K562 (cell line): Measurements from ENCODE around the gene STK32C. TPM values are rescaled to one million over a fixed set of nuclear protein-coding genes. Genes with fewer than 3 reads are reported as not detected.

ENCODE experiments used
- ATAC-seq: fragments of 200-7000 bp; cut with Tn5 transposase; 3 replicates; pipeline ENCODE4 v1.9.1; 2020; ENCODE audit warnings: moderate library complexity
- BruUV-seq: library from RNA; stranded (reverse); fragments of 400-500 nt; replicated peaks from 2 replicates; lab custom pipeline; 2021; lab: Mats Ljungman, UMichigan
- CTCF ChIA-PET: fragments of 300-600 bp; formaldehyde crosslinking; extraction: SDS; loops from one replicate; lab custom pipeline; 2021; ENCODE audit warnings: low intra/inter-chr PET ratio; lab: Yijun Ruan, JAX
- POLR2A ChIA-PET: fragments of 300-600, 350-650 bp; sonication (Branson Sonifier 250); formaldehyde crosslinking; extraction: SDS; loops from one replicate; lab custom pipeline; 2021; ENCODE audit warnings: antibody characterized with exemption, inconsistent platforms; lab: Yijun Ruan, JAX
- DNase-seq, 4 experiments: peaks; one replicate each; pipeline versions ENCODE4 v3.0.0 to v3.0.0-alpha.2; 2011 to 2018; ENCODE audit warnings: low spot score in 3 of 4, mixed read lengths in 3 of 4; ENCODE audit errors: extremely low read depth in 1 of 4
- FAIRE-seq: peaks from 2 replicates; lab custom pipeline; 2011; peaks lifted over from hg19 to GRCh38; lab: Jason Lieb, UNC
- H2AFZ ChIP-seq: 2 replicates; pipeline ENCODE4 v1.6.0; 2011; ENCODE audit warnings: low read depth, low read length, control low read depth, inconsistent platforms
- H3K27ac ChIP-seq: fragments of 200-600 bp; 3 replicates; pipeline ENCODE4 v1.8.0; 2011; ENCODE audit warnings: low read depth, mild to moderate bottlenecking, control low read depth, inconsistent platforms, low read length, moderate library complexity, mixed read lengths; ENCODE audit errors: extremely low read depth
- H3K27me3 ChIP-seq, 2 experiments: fragments of 300-600 bp in 1 of 2; 2 replicates in 1 of 2; 3 replicates in 1 of 2; pipeline versions ENCODE4 v1.6.0 to v1.8.0; 2011; ENCODE audit warnings: inconsistent platforms in 2 of 2, low read length in 2 of 2, mild to moderate bottlenecking in 1 of 2, mixed read lengths in 1 of 2, moderate library complexity in 1 of 2; ENCODE audit not compliant: control insufficient read depth in 2 of 2, insufficient read depth in 2 of 2
- H3K36me3 ChIP-seq: fragments of 300-600 bp; 3 replicates; pipeline ENCODE4 v1.8.0; 2011; ENCODE audit warnings: mild to moderate bottlenecking, low read length, inconsistent platforms; ENCODE audit not compliant: control insufficient read depth, insufficient read depth
- H3K4me1 ChIP-seq, 2 experiments: fragments of 200-600 bp in 1 of 2; replicated peaks in 1 of 2; 2 replicates in 1 of 2; 3 replicates in 1 of 2; pipeline versions ENCODE4 v1.5.1 to v1.8.0; 2011; ENCODE audit warnings: inconsistent platforms in 2 of 2, low read length in 2 of 2, mild to moderate bottlenecking in 1 of 2, mixed read lengths in 1 of 2, moderate library complexity in 1 of 2; ENCODE audit not compliant: control insufficient read depth in 2 of 2, insufficient read depth in 2 of 2
- H3K4me2 ChIP-seq: 2 replicates; pipeline ENCODE4 v1.6.1; 2011; ENCODE audit warnings: low read length, control low read depth, inconsistent platforms, mixed read lengths; ENCODE audit not compliant: insufficient read depth
- H3K4me3 ChIP-seq: fragments of 200-600 bp; sonication (generic), shearing (Covaris generic); 2 replicates; pipeline ENCODE4 v1.5.1; 2016; ENCODE audit warnings: control low read depth, inconsistent platforms
- H3K79me2 ChIP-seq: fragments of 200-600 bp; 3 replicates; pipeline ENCODE4 v1.8.0; 2011; ENCODE audit warnings: low read length, inconsistent platforms; ENCODE audit not compliant: control insufficient read depth, insufficient read depth
- H3K9ac ChIP-seq, 2 experiments: 2 replicates each; pipeline versions ENCODE4 v1.6.0 to v1.6.1; 2011; ENCODE audit warnings: low read depth in 2 of 2, low read length in 2 of 2, control low read depth in 1 of 2, inconsistent platforms in 1 of 2, mild to moderate bottlenecking in 1 of 2, mixed read lengths in 1 of 2; ENCODE audit not compliant: insufficient read depth in 1 of 2
- H3K9me1 ChIP-seq: one replicate; pipeline ENCODE4 v1.6.0; 2011; ENCODE audit warnings: inconsistent platforms, mild to moderate bottlenecking, low read length, moderate library complexity; ENCODE audit not compliant: control insufficient read depth, insufficient read depth
- H3K9me3 ChIP-seq: replicated peaks from 2 replicates; pipeline ENCODE4 v1.5.1; 2011; ENCODE audit warnings: low read depth, low read length, inconsistent platforms; ENCODE audit not compliant: control insufficient read depth, insufficient read depth
- H4K20me1 ChIP-seq: replicated peaks from 2 replicates; pipeline ENCODE4 v1.6.1; 2011; ENCODE audit warnings: low read length, inconsistent platforms, mixed read lengths; ENCODE audit not compliant: control insufficient read depth, insufficient read depth
- CREM ChIP-seq: IDR thresholded peaks from 2 replicates; pipeline ENCODE4 v1.6.1; 2014; ENCODE audit warnings: antibody characterized with exemption, low read depth
- ETS2 ChIP-seq: IDR thresholded peaks from 2 replicates; pipeline ENCODE4 v1.6.1; 2016; ENCODE audit warnings: borderline replicate concordance, missing genetic modification characterization, mild to moderate bottlenecking, moderate library complexity, missing compliant biosample characterization; ENCODE audit not compliant: poor library complexity, severe bottlenecking
- IRF2 ChIP-seq: sonication (generic); formaldehyde crosslinking; IDR thresholded peaks from 2 replicates; pipeline ENCODE4 v1.8.1; 2022; ENCODE audit warnings: mild to moderate bottlenecking, missing genetic modification reagents
- POLR2AphosphoS2 ChIP-seq: IDR thresholded peaks from 2 replicates; pipeline ENCODE4 v1.6.1; 2012; ENCODE audit warnings: low read length, improper control_type of control experiment
- SIN3A ChIP-seq, 2 experiments: fragments of 150-350 bp in 1 of 2; IDR thresholded peaks; 2 replicates each; pipeline ENCODE4 v1.6.1; 2011 to 2016; ENCODE audit warnings: borderline replicate concordance in 2 of 2, low read depth in 2 of 2, low read length in 2 of 2, mild to moderate bottlenecking in 2 of 2, moderate library complexity in 2 of 2; ENCODE audit not compliant: control insufficient read depth in 1 of 2
- U2AF2 ChIP-seq: fragments of 200-400 bp; formaldehyde crosslinking; optimal IDR thresholded peaks from 2 replicates; pipeline ENCODE3; 2017; ENCODE audit warnings: low read depth, mild to moderate bottlenecking, low read length
- WHSC1 ChIP-seq: IDR thresholded peaks from one replicate; pipeline ENCODE4 v1.6.1; 2012; ENCODE audit warnings: low read length, control low read depth, inconsistent platforms
- ZC3H4 ChIP-seq: sonication (generic); formaldehyde crosslinking; IDR thresholded peaks from 2 replicates; pipeline ENCODE4 v1.9.0; 2021; ENCODE audit warnings: missing genetic modification reagents, borderline replicate concordance
- ZC3H8 ChIP-seq: fragments of 450-650 bp; IDR thresholded peaks from 2 replicates; pipeline ENCODE4 v1.6.1; 2017
- WGBS: fragments of 100-300 bp; shearing (Covaris generic); methylation state at CpG from one replicate; pipeline ENCODE4 v1.1.6; 2016; ENCODE audit warnings: low coverage, mixed read lengths; ENCODE audit not compliant: insufficient coverage; ENCODE audit errors: missing lambda C conversion rate; 5-methylcytosine and 5-hydroxymethylcytosine counted together
- in situ Hi-C: fragments of 300-500 bp; cut with MboI; formaldehyde crosslinking; loops from 4 replicates; pipeline ENCODE4 v1.15.0; 2018; ENCODE audit warnings: inconsistent platforms, mixed read lengths
- intact Hi-C: fragments of 100-400 bp; cut with micrococcal nuclease; formaldehyde crosslinking; loops from 2 replicates; pipeline ENCODE4 v1.14.2; 2022
- polyA plus RNA-seq, 8 experiments: library from polyadenylated mRNA; depleted of rRNA in 4 of 8; stranded (reverse) in 5 of 8; unstranded in 3 of 8; fragments of >200 nt; fragmentation: Nextera tagmentation in 2 of 8; fragmentation: Illumina TruSeq in 1 of 8; extraction: Ambion mirVana in 2 of 8; extraction: Trizol in 1 of 8; gene quantifications; 2 replicates each; pipeline versions ENCODE4 v1.2.1 to v1.2.3, GENCODE V29; 2011 to 2014; ENCODE audit warnings: inconsistent platforms in 1 of 8, missing spikeins in 1 of 8
- total RNA-seq, 7 experiments: library from RNA; depleted of rRNA in 6 of 7; stranded (reverse); fragments of >200 nt in 6 of 7; fragmentation: Illumina TruSeq in 2 of 7; extraction: Trizol in 2 of 7; gene quantifications; 2 replicates each; pipeline versions ENCODE4 v1.2.1 to v1.2.3, GENCODE V29; 2011 to 2021; ENCODE audit warnings: low replicate concordance in 1 of 7
- TF ChIP-seq, protein P1 (sequence below): fragments of 200-800 bp; sonication (Bioruptor generic); IDR thresholded peaks from 2 replicates; pipeline ENCODE4 v1.6.1; 2017; ENCODE audit warnings: missing genetic modification characterization, missing compliant biosample characterization
- TF ChIP-seq, protein P2 (sequence below): fragments of 250-450 bp; sonication (Bioruptor Pico); IDR thresholded peaks from 2 replicates; pipeline ENCODE4 v1.8.0; 2022; ENCODE audit warnings: inconsistent platforms, mild to moderate bottlenecking, moderate library complexity, borderline replicate concordance

Gene STK32C
- total and polyA plus RNA-seq, 9 of the 15 experiments (the other 6 are each of a cell fraction or from before 2014, with no cell fraction given): 1.5 to 20.9 (median 6.5) TPM

DNA sequence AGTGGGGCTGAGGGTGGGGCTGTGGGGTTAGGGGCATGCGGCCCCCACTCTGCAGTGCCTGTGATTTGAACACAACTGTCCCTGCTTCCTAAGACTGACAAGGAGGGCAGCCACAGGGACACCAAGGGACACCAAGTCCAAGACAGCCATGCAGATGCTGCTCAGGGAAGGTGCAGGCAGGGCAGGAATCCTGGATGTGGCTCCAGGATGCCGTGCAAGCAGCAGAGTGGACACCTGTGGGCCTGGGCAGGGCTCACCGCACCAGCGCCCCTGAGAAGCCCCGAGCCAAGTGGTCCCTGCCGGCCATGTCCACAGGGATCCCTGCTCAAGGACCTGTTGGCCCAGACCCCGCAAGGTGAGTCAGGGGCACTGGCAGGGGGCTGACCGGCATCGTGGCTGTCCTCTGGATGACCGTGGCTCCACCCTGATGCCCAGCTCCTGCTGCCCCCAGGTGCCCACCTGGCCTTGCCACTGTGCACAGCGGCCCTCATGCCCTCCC, 58.5 kb downstream of the STK32C start:
- no peaks in the 10 kb centered on the region for H3K79me2 ChIP-seq
- H3K36me3 ChIP-seq: no peaks in the 10 kb centered on the region
- H3K4me3 ChIP-seq: no peak overlapping the region
- FAIRE-seq (no peak), DNase-seq (peak in 1 of 4 experiments; percentile 6), ATAC-seq (peak; percentile 21; the same call in 1 of the 3 replicates)
- no peak overlapping the region; a peak in 1 of 4 replicates for H3K9ac ChIP-seq
- no peak overlapping the region for H2AFZ ChIP-seq
- BruUV-seq: no TSS peak
- in situ Hi-C loops (no loop called here), intact Hi-C loops (no loop called here)
- no peaks in the 10 kb centered on the region for H3K9me1 ChIP-seq
- CTCF ChIA-PET: no interaction called here
- H3K9me3 ChIP-seq: no peaks in the 10 kb centered on the region
- H3K27me3 ChIP-seq: peaks cover 2 to 48% of the 10 kb centered on the region in 2 experiments; a peak in 3 of 5 replicates
- peaks cover 4 to 27% of the 10 kb centered on the region in 2 experiments; a peak in 3 of 5 replicates for H3K4me1 ChIP-seq
- H3K4me2 ChIP-seq: peak overlapping the region; percentile 12; the same call in 1 of the 2 replicates
- no peak overlapping the region for H3K27ac ChIP-seq
- POLR2A ChIA-PET: no interaction called here
- WGBS: 10% methylated on average over 4 of the region's 11 CpGs
- 0 out of 2 replicates have a peak, but pooled peaks cover 4% of the 10 kb centered on the region for H4K20me1 ChIP-seq
- 0 out of 2 replicates have a peak, but pooled peaks have one; percentile 1 for TF ChIP-seq CREM
- no peak for TF ChIP-seq U2AF2
- no peak for TF ChIP-seq ZC3H8
- no peak for TF ChIP-seq IRF2 (CRISPR knock-in tag)

DNA sequence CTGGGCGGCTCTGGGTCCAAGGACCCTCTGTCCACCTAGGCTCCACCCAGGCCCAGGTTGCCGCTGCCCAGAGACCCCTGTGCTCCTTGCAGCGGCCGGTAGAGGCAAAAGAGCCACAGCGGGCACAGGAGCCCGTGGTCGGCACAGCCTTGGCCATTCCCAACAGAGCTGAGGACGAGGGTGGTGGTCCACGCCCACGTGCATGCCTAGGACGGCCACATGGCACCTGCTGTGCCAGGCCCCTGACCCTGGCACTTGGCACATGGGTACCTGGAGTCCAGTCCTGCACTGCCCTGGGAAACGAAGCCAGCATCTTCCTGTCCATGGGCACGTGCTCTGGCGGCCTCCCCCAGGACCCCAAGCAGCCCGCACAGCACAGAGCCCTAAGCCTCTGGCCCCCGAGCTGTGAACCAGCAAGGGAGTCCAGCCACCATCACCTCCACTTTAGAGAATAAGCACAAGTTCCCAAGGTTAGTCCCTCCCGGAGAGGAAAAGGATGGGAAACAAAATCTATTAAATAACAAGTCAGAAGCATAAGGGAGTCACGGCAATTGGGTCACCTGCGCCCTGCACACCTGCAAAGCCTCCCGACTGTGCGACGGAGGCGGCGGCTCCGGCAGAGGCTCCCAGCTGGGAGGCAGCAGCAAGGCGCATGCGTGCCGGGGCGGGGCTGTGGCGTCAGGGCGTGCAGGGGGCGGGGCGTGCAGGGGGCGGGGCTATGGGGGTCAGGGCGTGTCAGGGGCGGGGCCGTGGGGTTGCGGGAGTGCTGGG, 59.1 kb downstream of the STK32C start:
- no peaks in the 10 kb centered on the region for H3K9me1 ChIP-seq
- H3K4me1 ChIP-seq: peaks cover 4 to 27% of the 10 kb centered on the region in 2 experiments; a peak in 3 of 5 replicates
- no peaks in the 10 kb centered on the region for H3K9me3 ChIP-seq
- no TSS peak for BruUV-seq
- POLR2A ChIA-PET: interaction anchor here (0.6 to 0.9 kb wide), 2 partner anchors 9 to 50 kb away, joined by 3 read pairs; no protein-coding TSS in a partner anchor
- intact Hi-C loops (no loop called here), in situ Hi-C loops (no loop called here)
- DNase-seq (peak; percentile 67 to 97 (median 96)), ATAC-seq (peak; percentile 91), FAIRE-seq (no peak)
- CTCF ChIA-PET: no interaction called here
- WGBS: 9% methylated on average over 18 of the region's 38 CpGs
- H3K27me3 ChIP-seq: peaks cover 2 to 52% of the 10 kb centered on the region in 2 experiments; a peak in 3 of 5 replicates
- no peak overlapping the region for H3K27ac ChIP-seq
- H3K79me2 ChIP-seq: no peaks in the 10 kb centered on the region
- peak overlapping the region; percentile 71 for H3K4me2 ChIP-seq
- H3K4me3 ChIP-seq: no peak overlapping the region
- H3K36me3 ChIP-seq: no peaks in the 10 kb centered on the region
- H3K9ac ChIP-seq: no peak overlapping the region
- H2AFZ ChIP-seq: peak overlapping the region; percentile 92
- H4K20me1 ChIP-seq: 0 out of 2 replicates have a peak, but pooled peaks cover 4% of the 10 kb centered on the region
- TF ChIP-seq SIN3A (IDR thresholded peaks at IDR 0.05; ENCODE audit: borderline replicate concordance in 2 of 2, control insufficient read depth in 1 of 2, low read depth in 2 of 2, low read length in 2 of 2) (no peak), ZC3H4 (CRISPR knock-in tag) (no peak), POLR2AphosphoS2 (no peak), ETS2 (tag) (no peak), WHSC1 (no peak)
- TF ChIP-seq, protein P1, sequence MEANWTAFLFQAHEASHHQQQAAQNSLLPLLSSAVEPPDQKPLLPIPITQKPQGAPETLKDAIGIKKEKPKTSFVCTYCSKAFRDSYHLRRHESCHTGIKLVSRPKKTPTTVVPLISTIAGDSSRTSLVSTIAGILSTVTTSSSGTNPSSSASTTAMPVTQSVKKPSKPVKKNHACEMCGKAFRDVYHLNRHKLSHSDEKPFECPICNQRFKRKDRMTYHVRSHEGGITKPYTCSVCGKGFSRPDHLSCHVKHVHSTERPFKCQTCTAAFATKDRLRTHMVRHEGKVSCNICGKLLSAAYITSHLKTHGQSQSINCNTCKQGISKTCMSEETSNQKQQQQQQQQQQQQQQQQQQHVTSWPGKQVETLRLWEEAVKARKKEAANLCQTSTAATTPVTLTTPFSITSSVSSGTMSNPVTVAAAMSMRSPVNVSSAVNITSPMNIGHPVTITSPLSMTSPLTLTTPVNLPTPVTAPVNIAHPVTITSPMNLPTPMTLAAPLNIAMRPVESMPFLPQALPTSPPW (CRISPR knock-in tag): peak; percentile 52; the same call in 1 of the 2 replicates
- TF ChIP-seq, protein P2, sequence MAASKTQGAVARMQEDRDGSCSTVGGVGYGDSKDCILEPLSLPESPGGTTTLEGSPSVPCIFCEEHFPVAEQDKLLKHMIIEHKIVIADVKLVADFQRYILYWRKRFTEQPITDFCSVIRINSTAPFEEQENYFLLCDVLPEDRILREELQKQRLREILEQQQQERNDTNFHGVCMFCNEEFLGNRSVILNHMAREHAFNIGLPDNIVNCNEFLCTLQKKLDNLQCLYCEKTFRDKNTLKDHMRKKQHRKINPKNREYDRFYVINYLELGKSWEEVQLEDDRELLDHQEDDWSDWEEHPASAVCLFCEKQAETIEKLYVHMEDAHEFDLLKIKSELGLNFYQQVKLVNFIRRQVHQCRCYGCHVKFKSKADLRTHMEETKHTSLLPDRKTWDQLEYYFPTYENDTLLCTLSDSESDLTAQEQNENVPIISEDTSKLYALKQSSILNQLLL (CRISPR knock-in tag): no peak
